ENCODE measurements around the gene SERGEF.

GRCh38 chr11:17867341-17867740 lies 145.5 kb downstream of the SERGEF start:
- TF ChIP-seq CTCF (IDR thresholded peaks at IDR 0.05; ENCODE audit: insufficient read depth, low read length) (no peak), POLR2AphosphoS5 (IDR thresholded peaks at IDR 0.05; ENCODE audit: low read depth) (no peak)

All from HL-60 (cell line).